ENCODE results near the gene RNF166.

Gene RNF166

DNA sequence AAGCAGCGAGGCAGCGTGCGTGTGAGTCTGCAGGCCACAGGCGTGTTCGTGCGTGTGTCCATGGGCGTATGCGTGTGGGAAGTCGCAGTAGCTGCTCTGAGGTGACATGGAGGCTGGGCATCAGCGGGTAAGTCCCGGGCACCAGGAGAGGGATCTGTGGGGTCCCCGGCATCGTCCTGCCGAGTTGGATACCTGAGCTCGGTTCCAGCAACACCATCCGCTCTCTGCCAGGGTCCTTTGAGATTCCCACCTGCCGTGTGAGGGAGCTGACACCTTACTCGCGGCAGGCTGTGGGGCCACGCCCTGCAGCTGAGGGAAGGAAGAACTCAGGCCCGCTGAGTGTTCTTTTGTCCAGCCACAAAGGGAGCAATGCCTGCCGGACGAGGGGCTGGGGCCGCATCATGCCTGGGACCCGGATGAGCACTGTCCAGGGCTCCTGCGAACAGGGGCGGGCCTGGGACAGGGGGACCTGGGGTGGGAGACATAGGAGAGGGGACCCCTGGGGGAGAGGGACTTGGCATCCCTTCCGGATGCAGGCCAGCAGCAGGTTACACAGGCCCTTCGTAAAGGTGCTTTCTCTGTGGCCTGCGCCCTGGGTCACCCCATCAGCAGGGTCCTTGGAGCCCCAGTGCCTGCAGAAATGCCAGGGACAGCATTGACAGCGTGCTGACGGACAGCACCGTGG is 14.9 kb downstream of the RNF166 start:
- no peak for DNase-seq

DNA sequence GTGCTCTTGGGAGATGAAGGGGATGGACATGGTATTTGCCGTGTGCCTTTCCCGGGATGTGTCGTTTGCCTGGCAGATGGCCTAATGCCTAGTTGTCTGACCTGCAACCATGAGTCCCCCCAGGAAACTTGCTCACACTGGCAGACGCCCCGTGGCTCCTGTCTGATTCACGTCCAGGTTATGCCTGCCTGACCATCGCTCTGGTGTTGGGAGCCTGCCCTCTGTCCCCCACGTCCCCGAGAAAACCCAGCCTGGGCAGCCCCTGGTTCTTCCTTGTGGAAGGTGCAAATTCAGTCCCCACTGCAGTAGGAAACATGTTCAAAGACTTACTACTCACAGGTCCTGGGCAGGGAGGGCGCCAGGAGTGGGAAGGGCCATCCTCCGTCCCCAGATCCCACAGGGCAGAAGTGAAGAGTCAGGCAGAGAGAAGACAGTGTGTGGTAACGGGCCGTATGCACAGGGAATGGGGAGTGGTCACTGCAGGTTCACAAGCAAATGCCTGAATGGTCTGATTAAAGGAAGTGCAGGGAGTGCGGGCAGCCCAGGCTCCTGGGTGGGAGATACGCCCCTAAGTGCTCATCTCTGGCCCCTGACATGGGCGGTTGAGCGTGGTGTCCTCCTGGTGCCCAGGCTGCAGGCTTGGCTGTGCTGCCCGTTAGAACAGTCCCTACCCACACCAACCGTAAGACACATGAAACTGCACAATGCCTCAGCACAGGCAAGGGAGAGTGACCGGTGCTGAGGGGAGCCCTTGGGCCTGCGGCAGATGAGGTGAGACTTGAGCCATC is 15.7 kb downstream of the RNF166 start:
- no peak for DNase-seq

DNA sequence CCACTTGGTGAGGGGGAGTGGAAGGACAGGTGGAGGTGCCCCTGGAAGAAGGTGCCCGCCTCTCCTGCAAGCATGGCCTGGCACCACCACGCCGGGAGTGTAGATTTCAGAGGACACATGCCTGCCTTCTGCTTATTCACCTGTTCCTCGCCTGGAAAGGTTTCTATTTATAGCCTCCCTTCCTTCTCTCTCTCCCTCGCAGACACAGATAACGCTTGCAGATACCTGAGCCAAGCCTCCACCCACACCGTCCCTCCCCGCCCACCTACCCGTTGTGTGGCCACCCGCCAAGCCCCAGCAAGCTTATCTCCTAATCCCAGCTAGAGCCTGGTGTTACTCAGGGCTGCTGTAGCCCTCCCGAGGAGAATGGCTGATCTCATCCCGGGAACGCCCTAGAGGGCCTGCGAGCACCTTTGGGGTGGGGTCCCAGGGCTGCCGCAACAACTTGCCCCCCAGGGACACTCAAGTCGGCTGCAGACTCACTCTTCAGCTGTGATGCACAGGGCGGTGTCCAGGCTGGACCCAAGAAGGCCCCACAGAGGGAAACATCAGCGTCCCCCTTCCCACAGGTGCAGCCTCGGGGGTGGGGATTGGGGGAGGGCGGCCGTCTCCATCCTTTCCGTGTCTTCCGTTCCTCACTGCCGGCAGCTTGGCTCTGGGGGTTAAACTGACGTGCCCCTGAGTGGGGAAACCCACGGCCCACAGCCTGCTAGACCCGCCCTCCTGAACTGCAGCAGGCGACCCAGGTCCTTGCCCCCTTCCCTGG is 18.0 kb downstream of the RNF166 start:
- no peak for DNase-seq

DNA sequence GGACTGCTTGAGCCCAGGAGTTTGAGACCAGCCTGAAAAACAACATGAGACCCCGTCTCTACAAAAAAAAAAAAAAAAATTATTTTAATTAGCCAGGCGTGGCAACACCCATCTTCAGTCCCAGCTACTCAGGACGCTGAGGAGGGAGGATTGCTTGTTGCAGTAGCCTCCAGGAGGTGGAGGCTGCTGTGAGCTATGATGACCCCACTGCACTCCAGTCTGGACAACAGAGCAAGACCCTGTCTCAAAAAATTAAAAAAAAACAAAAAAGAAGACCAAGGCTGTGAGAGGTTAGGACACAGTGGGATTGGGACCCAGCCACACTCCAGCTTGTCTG is 18.6 kb downstream of the RNF166 start:
- no peak for DNase-seq

DNA sequence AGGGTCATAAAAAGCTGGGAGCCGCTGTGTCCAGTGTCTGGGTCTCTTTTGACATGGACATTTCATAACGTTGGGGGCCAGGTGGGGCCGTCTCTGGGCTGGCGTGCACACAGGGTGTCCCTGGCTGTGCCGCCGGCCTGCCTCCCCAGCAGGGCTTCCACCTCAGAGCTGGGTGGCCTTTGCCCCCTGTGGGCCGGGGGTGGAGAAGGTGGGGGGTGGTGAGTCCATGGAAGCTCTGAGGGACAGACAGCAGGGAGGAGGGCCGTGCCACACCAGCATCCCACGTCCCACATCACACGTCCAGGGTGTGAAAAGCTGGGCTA is 19.0 kb downstream of the RNF166 start:
- DNase-seq = no peak

DNA sequence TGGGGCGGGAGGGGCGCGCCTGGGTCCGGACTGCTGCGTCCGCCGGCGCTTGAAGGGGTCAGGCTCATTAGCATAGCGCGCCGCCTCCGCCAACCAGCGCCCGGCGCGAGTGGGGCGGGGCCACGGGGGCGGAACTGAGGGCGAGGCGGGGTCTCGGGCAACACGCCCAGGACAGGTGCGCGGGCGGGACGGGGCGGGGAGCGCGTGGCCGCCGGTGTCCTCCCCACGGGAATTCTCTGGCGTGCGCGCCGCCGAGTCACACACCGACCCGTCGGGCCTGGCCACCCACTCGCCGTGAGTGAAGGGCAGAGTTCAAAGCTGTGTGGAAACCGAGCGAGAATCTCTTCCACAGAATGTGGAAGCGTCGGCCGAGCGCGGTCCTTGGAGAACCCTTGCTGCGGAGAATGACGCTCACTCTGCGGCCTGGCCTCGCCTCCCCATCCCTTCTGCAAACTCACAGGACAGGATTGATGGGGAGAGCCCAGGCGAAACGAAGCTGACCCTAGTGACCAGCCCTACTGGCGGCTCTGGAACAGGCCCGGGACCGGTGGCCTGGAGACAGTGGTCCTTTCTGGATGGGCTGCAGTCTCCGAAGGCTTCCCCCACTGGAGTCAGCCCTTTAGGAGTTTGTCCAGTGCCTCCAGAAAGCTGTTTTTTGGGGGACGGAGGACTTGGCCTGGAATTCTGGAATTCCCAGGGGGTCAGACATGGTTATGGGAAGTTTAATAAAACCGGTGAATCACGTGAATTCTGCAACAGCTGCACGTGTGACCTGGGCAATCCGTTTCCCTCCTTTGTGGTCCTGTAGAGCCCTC is 19.6 kb downstream of the RNF166 start, which contains the start of gene SNAI3:
Gene SNAI3, minus strand, starts transcription at position 69 of the 815 bp plus-strand sequence. CDS start 101 bp downstream, outside the sequence.
- peak; percentile 79 for DNase-seq

DNA sequence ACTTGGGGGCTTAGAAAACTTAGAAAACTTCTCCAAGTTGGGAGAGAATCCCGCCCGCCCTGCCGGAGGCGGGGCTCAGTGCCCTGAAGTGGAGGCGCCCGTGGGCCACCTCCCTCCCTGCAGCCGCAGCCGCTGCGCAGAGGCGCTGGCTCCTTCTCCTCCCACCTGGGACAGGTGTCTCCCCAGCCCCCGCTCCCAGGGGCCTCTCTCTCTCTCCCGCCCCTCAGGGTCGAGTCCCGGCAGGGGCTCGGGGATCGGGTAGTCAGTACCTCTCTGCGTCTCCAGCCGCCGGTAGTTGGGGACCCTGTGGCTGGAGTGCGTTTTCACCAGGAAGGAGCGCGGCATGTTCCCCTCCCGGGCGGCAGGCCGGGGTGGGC is 20.2 kb downstream of the RNF166 start:
- DNase-seq = no peak

DNA sequence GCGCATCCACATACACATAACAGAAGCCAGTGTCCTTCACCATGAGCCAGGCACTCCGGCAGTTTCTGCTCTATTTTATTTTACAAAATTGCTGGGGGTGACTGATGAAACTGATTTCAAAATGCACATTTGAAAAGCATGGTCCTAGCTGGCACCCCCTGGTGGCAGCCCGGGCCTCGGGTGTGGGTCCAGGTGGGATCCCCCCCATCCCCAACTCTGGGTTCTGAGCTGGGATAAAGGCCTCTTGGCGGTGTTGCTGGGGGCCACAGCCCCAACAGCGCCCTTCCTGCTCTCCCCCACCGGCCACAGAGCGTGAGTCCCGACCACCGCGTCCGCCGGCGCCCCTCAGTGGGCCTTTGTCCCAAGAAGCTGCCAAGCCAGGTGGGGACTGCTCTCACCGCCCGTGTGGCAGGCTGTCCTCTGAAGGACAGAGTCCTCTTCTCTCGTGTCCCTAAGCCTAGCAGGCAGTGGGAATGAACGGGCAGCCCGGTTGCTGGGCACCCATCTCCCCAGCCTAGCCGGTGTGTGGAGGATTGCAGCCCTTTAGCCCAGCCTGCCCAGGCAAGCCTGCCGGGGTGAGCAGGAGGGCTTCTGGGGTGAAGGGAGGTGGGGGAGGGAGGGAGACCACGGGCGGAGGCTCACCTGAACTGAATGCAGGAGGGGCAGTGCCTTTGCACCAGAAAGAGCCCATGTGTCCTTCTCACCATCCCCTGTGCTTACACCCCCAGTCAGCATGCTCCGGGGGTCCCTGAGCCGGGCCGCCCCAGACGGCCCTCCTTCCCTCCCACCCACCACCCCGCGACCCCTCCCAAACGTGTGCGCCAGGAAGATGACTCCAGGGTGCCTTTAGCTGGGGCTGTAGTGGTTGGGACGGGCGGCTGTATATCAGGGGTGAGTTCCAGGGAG is 20.8 kb downstream of the RNF166 start:
- DNase-seq = peak; percentile 36

DNA sequence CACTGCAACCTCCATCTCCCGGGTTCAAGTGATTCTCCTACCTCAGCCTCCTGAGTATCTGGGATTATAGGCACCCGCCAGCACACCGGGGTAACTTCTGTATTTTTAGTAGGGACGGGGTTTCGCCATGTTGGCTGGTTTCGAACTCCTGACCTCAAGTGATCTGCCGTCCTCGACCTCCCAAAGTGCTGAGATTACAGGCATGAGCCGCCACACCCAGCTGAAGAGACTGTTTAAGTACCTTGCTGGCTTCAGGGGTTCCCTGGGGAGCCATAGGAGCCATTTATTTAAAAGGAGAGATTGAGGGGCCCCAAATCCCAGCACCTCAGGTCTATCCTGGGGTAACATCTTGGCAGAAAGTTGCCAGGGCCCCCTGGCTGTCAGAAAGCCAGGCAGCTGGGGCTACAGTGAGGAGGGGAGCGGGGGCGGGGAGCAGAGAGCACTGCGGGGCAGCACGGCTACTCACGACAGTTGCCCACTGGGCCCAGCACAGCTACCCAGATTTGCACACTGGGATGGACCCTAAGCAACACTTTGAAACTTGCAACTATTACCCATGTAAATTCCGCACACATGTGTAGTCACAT is 21.5 kb downstream of the RNF166 start:
- DNase-seq = no peak

DNA sequence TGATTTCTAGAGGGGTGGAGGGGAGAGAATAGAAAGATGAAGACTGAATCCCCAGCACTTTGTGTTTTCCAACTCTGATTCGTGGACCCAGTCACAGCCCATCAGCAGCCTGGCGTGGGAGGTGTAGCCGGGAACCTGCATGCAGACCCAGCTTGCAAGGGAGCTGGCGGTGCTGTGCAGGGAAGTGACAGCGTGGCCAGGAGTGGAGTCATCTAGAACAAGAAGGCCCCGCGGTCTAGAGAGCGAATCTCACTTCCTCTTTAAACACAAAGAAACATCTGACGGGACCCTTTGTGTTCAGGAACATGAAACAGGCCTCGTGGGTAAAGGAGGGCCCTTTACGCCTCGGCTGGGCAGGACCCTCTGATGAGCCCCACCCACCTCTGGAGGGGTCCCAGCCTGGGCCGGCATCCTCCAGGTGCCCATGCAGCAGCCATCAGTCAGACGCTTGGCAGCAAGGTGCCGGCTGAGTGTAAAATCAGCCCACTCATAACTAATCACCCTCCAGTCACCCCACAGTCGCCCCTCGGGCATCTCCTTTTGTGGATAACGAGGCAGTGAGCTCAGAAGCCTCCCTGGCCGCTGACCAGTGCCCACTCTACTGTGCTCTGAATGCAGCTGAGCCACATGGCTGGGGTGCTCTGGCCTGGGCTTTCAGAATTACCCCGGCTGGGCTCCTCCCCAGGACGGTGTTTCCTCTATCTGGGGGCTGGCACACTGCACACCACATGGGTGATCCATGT is 24.3 kb downstream of the RNF166 start:
- DNase-seq = peak; percentile 25

DNA sequence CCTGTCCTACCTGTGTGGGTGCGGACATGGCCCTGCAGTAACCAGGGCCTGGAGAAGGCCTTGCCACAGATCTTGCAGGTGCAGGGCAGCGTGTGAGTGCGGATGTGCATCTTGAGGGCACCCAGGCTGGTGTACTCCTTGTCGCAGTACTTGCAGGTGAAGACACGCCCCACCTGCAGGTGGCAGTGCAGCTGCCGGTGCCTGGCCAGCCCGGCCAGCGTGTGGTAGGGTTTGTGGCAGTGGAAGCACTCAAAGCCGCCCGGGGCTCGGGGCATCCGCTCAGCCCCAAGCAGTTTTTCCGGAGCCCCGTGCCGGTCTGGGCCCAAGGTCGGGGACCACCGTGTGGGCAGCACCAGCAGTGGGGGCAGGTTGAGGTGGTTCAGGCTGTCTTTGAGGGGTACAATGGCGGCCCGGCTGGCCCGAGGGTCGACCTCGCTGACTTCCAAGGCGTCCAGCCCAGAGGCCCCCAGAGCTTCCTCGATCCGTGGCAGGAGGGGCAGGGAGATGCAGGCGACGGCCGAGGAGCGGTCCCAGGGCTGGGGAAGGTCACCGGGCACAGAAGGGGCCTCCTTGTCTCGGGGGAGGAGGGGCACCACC is 25.0 kb downstream of the RNF166 start:
- DNase-seq = peak; percentile 22

DNA sequence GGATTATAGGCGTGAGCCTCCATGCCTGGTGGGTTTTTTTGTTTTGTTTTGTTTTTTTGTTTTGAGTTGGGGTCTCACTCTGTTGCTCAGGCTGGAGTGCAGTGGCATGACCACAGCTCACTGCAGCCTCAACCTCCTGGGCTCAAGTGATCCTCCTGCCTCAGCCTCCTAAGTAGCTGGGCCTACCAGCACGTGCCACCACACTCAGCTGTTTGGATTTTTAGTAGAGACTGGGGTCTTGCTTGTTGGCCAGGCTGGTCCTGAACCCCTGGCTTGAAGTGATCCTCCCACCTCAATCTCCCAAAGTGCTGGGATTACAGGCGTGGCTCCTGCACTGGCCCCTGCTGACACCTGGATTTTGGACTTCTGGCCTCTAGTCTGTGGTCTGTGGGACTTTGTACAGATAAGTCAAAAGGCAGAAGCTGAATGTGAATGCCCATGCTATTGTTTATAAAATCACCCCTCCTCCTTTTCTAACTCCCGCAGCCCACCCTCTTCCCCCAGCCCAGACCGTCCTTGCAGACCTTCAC is 25.6 kb downstream of the RNF166 start:
- DNase-seq = no peak

DNA sequence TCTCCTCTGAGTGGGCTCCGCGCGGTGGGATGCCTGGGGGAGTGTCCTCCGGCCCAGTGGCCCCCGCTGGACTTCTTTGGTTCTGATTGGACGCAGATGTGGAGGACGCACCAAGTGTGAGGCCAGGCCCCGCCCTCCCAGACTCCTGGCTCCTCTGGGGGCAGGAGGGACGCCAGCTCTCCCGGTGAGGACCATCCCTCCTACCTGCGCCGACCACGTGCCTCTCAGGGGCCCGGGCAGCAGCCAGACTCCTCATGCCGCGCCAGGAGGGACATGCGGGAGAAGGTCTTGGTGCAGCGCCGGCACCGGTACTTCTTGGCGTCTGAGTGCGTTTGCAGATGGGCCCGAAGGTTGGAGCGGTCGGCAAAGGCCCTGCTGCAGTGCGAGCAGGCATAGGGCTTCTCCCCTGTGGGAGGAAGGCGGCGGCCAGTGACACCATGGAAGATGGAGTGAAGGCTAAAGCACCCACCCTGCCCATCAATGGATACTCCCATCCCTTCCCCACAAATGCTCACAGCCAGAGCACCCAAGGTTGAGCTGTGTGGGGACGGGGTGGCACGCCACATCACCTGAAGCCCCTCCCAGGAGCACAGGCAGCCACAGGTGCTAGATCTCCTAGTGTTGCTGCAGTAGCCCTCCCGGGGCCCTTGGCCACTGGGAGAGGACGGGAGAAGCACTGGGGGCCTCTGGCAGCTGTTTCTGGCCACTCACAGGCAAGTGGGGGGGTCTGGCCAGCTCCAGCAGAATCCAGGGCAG is 27.8 kb downstream of the RNF166 start:
- no peak for DNase-seq

DNA sequence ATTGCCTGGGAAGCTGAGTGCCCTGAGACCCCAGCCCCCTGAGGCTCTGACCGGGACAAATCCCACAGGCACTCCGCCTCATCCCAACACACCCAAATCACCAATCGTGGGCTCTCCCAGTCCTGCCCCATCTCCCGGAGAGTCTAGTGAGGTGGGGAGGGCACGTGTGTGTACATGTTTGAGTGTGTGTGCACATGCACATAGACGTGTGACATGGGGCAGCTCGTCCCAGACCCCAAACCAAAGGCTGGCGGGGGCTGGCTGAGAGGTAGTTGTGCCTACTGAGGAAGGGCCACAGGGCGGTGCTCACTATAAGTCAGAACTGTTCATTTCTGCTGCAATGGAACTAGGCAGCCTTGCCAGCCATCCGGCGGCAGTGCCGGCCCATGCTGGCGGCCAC is 28.5 kb downstream of the RNF166 start:
- DNase-seq = no peak

DNA sequence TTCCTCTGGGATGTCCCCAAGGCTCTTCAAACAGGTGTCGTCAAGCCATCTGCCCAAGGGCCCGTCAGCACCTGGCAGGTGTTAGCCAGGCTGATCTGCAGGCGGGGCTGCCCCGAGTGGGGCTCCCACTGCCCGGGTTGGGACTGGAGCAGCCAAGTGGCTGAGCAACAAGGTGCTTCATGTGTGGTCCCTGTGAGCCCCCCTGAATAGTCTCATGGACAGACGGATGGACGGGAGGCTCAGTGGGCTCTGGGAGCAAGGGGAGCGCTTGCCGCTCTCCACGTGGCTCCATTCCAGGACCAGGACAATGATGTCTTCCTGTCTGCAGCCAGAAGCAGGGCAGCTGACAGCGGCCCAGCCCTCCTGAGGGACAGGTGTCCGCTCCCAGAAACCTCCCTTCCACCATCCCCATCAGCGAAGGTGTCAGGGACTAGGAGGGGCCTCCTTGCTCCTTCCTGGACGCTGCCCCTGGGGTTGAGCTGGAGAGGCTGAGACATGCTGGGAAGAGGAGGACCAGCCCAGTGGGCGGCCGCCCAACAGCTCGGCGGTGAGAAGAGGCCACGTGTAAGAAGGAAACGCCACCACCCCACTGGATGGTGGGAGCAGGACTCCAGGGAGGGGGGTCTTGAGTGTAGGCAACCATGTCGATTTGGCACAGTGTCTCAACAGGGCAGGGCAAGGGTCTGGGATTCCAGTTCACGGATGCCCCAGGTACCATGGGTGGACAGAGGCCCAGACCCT is 29.5 kb downstream of the RNF166 start:
- DNase-seq = no peak

DNA sequence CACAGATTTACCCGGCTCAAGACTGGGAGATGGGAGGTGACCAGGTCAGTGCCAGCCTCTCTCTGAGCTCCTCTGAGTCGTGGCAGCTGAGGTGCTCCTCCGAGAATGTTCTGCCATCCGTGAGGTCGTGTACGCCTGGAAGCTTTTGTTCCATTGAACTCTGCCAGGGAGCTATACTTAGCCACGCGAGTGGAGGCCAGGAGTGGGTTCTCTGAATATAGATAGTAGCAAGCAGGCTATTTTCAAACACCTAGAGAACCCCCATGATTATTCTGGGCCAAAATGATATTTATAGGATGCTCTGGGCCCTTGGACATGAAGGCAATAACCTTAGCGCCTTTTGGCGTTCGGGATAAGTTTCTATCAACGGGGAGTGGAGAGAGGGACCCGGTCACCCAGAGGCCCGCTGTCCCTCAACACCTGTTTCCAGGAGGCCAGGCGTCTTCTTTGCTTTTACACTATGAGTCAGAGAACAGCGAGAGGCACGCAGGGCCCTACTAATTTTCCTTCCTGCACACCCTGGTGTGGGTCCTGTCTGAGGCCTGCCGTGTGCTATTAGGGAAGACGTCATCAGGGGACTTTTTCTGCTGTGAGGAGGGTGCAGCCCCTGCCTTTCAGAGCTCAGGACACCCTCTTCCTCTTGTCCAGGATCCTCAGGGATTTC is 32.4 kb downstream of the RNF166 start:
- DNase-seq = no peak

DNA sequence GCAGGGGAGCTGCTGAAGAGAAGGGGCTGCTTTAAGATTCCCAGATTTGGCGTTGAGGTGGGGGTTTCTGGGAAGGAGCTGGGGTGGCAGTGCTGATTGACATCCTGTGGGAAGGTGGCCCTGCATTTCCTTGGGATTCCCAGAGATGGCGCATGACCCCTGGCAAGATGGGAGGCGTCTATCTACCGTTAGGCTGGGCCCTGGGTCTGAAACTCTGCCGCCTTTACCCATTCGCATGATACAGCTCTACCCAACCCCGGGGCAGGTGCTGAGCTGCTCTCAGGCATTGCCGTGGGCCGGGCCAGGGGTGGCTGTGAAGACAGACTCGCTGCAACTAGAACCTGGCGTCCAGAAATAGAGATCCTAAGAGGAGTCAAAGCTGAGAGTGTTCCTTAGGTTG is 33.4 kb downstream of the RNF166 start:
- DNase-seq = no peak

DNA sequence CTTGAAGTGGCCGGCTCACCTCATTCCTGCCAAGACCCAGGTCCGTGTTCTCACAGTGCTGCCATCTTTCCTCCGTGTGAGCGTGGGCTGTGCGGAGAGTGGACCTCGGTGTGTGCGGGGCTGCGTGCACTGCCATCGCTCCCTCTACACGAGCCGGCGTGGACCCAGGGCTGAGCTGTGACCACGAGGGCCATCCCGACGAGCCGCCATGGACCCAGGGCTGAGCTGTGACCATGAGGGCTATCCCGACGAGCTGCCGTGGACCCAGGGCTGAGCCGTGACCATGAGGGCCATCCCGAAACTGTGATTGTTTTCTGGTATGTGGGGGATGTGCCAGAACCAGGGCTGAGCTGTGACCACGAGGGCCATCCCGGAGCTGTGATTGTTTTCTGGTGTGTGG is 34.4 kb downstream of the RNF166 start:
- no peak for DNase-seq
